A673 (cell line): Measurements from ENCODE around the gene ZNF775. TPM values are rescaled to one million over a fixed set of nuclear protein-coding genes. Genes with fewer than 3 reads are reported as not detected.

Source experiments
- BruUV-seq: library from RNA; stranded (reverse); fragments of 400-500 nt; replicated peaks from 2 replicates; lab custom pipeline; 2021; lab: Mats Ljungman, UMichigan
- CTCF ChIA-PET: fragments of 300-600 bp; sonication (Branson Sonifier 250); formaldehyde crosslinking; loops from one replicate; lab custom pipeline; 2022; ENCODE audit warnings: antibody characterized with exemption; lab: Charles Lee
- POLR2A ChIA-PET: fragments of 300-600 bp; sonication (Branson Sonifier 250); formaldehyde crosslinking; loops from one replicate; lab custom pipeline; 2022; ENCODE audit warnings: antibody characterized with exemption; ENCODE audit not compliant: low non-redundant PET; lab: Charles Lee
- DNase-seq: peaks from one replicate; pipeline ENCODE4 v3.0.0-alpha.2; 2015; ENCODE audit warnings: low spot score
- H3K27ac ChIP-seq: fragments of 200-600 bp; sonication (generic); 2 replicates; pipeline ENCODE4 v1.5.1; 2016; ENCODE audit warnings: mixed run types, low read depth, mild to moderate bottlenecking, mixed read lengths, antibody characterized with exemption, low read length; ENCODE audit not compliant: poor library complexity, severe bottlenecking
- H3K27me3 ChIP-seq: fragments of 200-600 bp; sonication (generic); replicated peaks from 2 replicates; pipeline ENCODE4 v1.6.1; 2017; ENCODE audit warnings: mixed run types, low read depth, mild to moderate bottlenecking, mixed read lengths, antibody characterized with exemption, low read length; ENCODE audit not compliant: insufficient read depth, poor library complexity
- H3K36me3 ChIP-seq: fragments of 200-600 bp; sonication (generic); 2 replicates; pipeline ENCODE4 v1.6.1; 2016; ENCODE audit warnings: mixed run types, mild to moderate bottlenecking, mixed read lengths, antibody characterized with exemption, low read length; ENCODE audit not compliant: insufficient read depth, poor library complexity, severe bottlenecking
- H3K4me1 ChIP-seq: fragments of 200-600 bp; sonication (generic); 2 replicates; pipeline ENCODE4 v1.6.1; 2017; ENCODE audit warnings: mixed run types, mild to moderate bottlenecking, mixed read lengths, antibody characterized with exemption, low read length; ENCODE audit not compliant: insufficient read depth, poor library complexity, severe bottlenecking
- H3K4me3 ChIP-seq: fragments of 200-600 bp; sonication (generic); 2 replicates; pipeline ENCODE4 v1.5.1; 2016; ENCODE audit warnings: low read depth, mixed run types, mild to moderate bottlenecking, mixed read lengths, low read length; ENCODE audit not compliant: poor library complexity, severe bottlenecking
- H3K9me3 ChIP-seq: fragments of 200-600 bp; sonication (generic); 2 replicates; pipeline ENCODE4 v1.6.1; 2016; ENCODE audit warnings: mixed run types, low read depth, mild to moderate bottlenecking, mixed read lengths, antibody characterized with exemption, low read length; ENCODE audit not compliant: poor library complexity, severe bottlenecking
- EZH2 ChIP-seq: fragments of 200-600 bp; sonication (generic); IDR thresholded peaks from 2 replicates; pipeline ENCODE4 v1.6.1; 2017; ENCODE audit warnings: borderline replicate concordance, low read depth, mild to moderate bottlenecking, mixed read lengths, antibody characterized with exemption, low read length; ENCODE audit not compliant: poor library complexity, severe bottlenecking
- intact Hi-C: fragments of 100-400 bp; cut with micrococcal nuclease; formaldehyde crosslinking; loops from one replicate; pipeline ENCODE4 v1.10.0; 2022; ENCODE audit not compliant: unreplicated experiment
- total RNA-seq: library from RNA; stranded (reverse); gene quantifications from 2 replicates; pipeline ENCODE4 v1.2.3, GENCODE V29; 2021
- TF ChIP-seq, protein P1 (sequence below): fragments of 300-800, 200-600 bp; sonication (generic); conservative IDR thresholded peaks from 2 replicates; pipeline ENCODE4 v1.5.1; 2017; ENCODE audit warnings: low read depth, mild to moderate bottlenecking, antibody characterized with exemption, low read length, moderate library complexity, mixed read lengths

ZNF775 gene
- total RNA-seq, 1 experiment from 2014 or later = 12.1 TPM

DNA sequence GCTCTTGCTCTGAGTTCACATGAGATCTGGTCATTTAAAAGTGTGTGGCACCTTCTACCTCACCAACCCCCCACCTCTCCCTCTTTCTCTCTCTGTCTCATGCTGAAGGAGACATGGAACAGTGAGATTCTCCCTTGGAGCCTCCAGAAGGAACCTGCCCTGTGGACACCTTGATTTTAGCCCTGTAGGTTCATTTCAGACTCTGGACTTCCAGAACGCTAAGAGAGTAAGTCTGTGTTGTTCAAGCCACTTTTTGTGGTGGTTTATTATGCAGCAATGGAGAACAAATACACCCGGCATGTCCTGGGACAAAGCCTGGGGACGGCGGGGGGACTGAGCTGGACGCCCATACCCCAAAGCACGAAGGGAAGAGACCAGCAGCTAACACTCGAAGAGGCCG, 50.6 kb downstream of the ZNF775 start:
- BruUV-seq = no TSS peak
- no peak overlapping the region for H3K4me3 ChIP-seq
- ChIA-PET POLR2A (no interaction called here), CTCF (no interaction called here)
- no peaks in the 10 kb centered on the region for H3K36me3 ChIP-seq
- H3K4me1 ChIP-seq = peaks cover 25% of the 10 kb centered on the region
- H3K27ac ChIP-seq = no peak overlapping the region
- no peaks in the 10 kb centered on the region for H3K27me3 ChIP-seq
- H3K9me3 ChIP-seq = no peaks in the 10 kb centered on the region
- TF ChIP-seq, protein P1, sequence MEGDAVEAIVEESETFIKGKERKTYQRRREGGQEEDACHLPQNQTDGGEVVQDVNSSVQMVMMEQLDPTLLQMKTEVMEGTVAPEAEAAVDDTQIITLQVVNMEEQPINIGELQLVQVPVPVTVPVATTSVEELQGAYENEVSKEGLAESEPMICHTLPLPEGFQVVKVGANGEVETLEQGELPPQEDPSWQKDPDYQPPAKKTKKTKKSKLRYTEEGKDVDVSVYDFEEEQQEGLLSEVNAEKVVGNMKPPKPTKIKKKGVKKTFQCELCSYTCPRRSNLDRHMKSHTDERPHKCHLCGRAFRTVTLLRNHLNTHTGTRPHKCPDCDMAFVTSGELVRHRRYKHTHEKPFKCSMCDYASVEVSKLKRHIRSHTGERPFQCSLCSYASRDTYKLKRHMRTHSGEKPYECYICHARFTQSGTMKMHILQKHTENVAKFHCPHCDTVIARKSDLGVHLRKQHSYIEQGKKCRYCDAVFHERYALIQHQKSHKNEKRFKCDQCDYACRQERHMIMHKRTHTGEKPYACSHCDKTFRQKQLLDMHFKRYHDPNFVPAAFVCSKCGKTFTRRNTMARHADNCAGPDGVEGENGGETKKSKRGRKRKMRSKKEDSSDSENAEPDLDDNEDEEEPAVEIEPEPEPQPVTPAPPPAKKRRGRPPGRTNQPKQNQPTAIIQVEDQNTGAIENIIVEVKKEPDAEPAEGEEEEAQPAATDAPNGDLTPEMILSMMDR = no peak
- no peak for TF ChIP-seq EZH2
- intact Hi-C loops = no loop called here
- DNase-seq = no peak

DNA sequence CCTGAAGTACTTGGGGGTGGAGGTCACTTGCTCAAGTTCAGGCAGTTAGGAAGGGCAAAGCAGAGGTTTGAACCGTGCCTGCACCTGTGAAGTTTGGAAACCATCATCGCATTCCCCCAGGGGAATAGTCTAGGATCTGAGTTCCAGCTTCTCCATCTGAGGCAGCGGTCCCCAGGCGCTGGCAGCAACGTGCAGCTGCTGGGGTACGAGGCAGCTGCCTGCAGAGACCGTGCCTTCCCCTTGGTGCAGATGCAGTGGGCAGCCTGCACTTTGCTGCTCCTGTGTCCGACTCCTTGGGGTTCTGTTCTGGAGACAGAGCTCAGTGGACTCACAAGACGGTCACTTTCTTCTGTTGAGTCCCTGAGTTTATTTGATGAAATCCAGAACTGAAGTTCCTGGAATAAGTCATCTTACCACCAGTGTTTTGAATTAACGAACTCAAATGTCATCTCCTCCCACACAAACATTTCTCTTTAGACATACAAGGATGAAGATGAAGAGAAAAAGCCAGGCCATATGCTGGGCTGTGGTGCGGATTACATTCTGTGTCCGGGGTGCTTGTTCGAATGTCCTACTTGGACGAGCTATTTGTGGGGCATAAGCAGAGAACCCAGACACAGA, 51.4 kb downstream of the ZNF775 start:
- Histone ChIP-seq H3K27me3 (no peaks in the 10 kb centered on the region), H3K9me3 (no peaks in the 10 kb centered on the region), H3K36me3 (no peaks in the 10 kb centered on the region), H3K4me1 (peaks cover 25% of the 10 kb centered on the region), H3K4me3 (no peak overlapping the region), H3K27ac (no peak overlapping the region)
- ChIA-PET CTCF (no interaction called here), POLR2A (no interaction called here)
- intact Hi-C loops = no loop called here
- no peak for DNase-seq
- TF ChIP-seq, protein P1 = no peak
- TF ChIP-seq EZH2 = no peak
- BruUV-seq = no TSS peak

DNA sequence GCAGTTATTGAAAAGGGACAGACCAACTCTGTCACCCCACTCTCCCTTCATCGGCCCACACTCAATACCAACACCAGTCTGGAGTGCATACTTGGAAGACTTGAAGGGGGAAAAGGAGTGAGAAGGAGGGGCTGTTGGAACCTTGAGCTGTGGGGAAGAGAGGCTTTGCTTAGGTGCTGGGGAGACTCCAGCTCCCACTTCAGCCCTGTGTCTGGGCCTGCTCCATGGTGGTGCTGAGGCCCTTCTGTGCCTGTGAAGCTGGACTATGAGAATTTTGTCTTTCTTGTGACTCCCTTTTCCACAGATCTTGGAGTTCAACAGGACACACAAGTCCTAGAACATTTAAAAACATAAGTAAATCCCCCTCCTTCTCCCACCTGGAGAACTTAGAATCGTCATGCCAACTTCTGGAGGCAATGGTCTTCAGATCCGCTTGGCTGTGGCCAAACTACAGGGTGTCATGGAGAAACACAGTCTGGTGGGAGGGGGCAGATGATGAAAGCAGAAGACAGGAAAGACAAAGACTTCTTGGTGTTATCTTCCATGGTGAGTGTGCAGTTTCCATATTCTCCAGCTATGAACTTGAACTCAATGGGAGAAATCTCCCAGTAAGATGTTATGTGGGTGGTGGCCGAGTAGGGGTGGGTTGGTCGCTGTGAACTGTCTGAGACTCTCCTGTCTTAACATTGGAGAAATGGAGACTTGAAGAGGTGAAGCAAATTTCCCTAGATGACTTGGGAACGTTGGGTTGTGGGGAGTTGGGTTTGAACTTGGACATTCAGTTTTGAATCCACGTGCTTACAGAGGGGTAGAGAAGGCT, 52.9 kb downstream of the ZNF775 start:
- Histone ChIP-seq H3K4me3 (no peak overlapping the region), H3K4me1 (peaks cover 25% of the 10 kb centered on the region), H3K27me3 (no peaks in the 10 kb centered on the region), H3K27ac (no peak overlapping the region), H3K36me3 (no peaks in the 10 kb centered on the region), H3K9me3 (no peaks in the 10 kb centered on the region)
- intact Hi-C loops = no loop called here
- POLR2A ChIA-PET = interaction anchor here (0.6 kb wide), 1 partner anchor 356 kb away, joined by 3 read pairs; no protein-coding TSS in a partner anchor
- BruUV-seq = no TSS peak
- DNase-seq = no peak
- CTCF ChIA-PET = no interaction called here
- TF ChIP-seq EZH2 = no peak
- TF ChIP-seq, protein P1 = no peak
